SK-N-SH (cell line): ENCODE results near the gene IGSF9B. TPM values are rescaled to one million over a fixed set of nuclear protein-coding genes. Genes with fewer than 3 reads are reported as not detected.

Experiments
- CTCF ChIA-PET: fragments of 300-600, 350-600 bp; formaldehyde crosslinking; extraction: SDS; loops from one replicate; lab custom pipeline; 2021; lab: Yijun Ruan, JAX
- POLR2A ChIA-PET: fragments of 350-600 bp; sonication (Branson Sonifier 250); formaldehyde crosslinking; extraction: SDS; loops from one replicate; lab custom pipeline; 2020; ENCODE audit warnings: antibody characterized with exemption, inconsistent platforms; lab: Yijun Ruan, JAX
- DNase-seq: peaks from one replicate; pipeline ENCODE4 v3.0.0; 2012
- H2AFZ ChIP-seq: fragments of 200-600 bp; sonication (generic); 2 replicates; pipeline ENCODE4 v1.8.1; 2016; ENCODE audit warnings: antibody characterized with exemption, mild to moderate bottlenecking, low read depth
- H3F3A ChIP-seq: fragments of 200-600 bp; sonication (generic); replicated peaks from 2 replicates; pipeline ENCODE3; 2016; ENCODE audit warnings: antibody characterized with exemption, mild to moderate bottlenecking; ENCODE audit not compliant: insufficient read depth
- H3K27ac ChIP-seq, 2 experiments: fragments of 200-500 bp in 1 of 2; fragments of 200-600 bp in 1 of 2; sonication (Bioruptor generic) in 1 of 2; sonication (generic), shearing (Covaris generic) in 1 of 2; 2 replicates each; pipeline versions ENCODE4 v1.5.1 to v1.6.1; 2014 to 2016; ENCODE audit warnings: low read depth in 2 of 2, inconsistent platforms in 1 of 2, low read length in 1 of 2, mild to moderate bottlenecking in 1 of 2, mixed read lengths in 1 of 2
- H3K27me3 ChIP-seq: fragments of 200-600 bp; sonication (generic), shearing (Covaris generic); 2 replicates; pipeline ENCODE4 v1.6.1; 2016; ENCODE audit warnings: mixed run types; ENCODE audit not compliant: insufficient read depth
- H3K36me3 ChIP-seq, 2 experiments: fragments of 200-500 bp in 1 of 2; fragments of 200-600 bp in 1 of 2; sonication (Bioruptor generic) in 1 of 2; sonication (generic) in 1 of 2; replicated peaks in 1 of 2; 2 replicates each; pipeline versions ENCODE3 to v1.5.1; 2014 to 2016; ENCODE audit warnings: low read length in 1 of 2, mild to moderate bottlenecking in 1 of 2; ENCODE audit not compliant: insufficient read depth in 2 of 2, control insufficient read depth in 1 of 2
- H3K4me1 ChIP-seq, 2 experiments: fragments of 200-500 bp in 1 of 2; fragments of 200-600 bp in 1 of 2; sonication (Bioruptor generic) in 1 of 2; sonication (generic), shearing (Covaris generic) in 1 of 2; 2 replicates each; pipeline versions ENCODE4 v1.5.1 to v1.6.1; 2014 to 2016; ENCODE audit warnings: low read depth in 1 of 2, low read length in 1 of 2, mixed run types in 1 of 2; ENCODE audit not compliant: insufficient read depth in 2 of 2, control insufficient read depth in 1 of 2
- H3K4me2 ChIP-seq: fragments of 200-600 bp; sonication (generic), shearing (Covaris generic); 2 replicates; pipeline ENCODE4 v1.6.1; 2017; ENCODE audit warnings: mixed run types
- H3K4me3 ChIP-seq, 2 experiments: fragments of 200-500 bp in 1 of 2; fragments of 200-600 bp in 1 of 2; sonication (Bioruptor generic) in 1 of 2; sonication (generic), shearing (Covaris generic) in 1 of 2; 2 replicates each; pipeline versions ENCODE4 v1.5.1 to v1.8.1; 2014 to 2016; ENCODE audit warnings: low read depth in 2 of 2, inconsistent platforms in 1 of 2, low read length in 1 of 2, mild to moderate bottlenecking in 1 of 2, mixed read lengths in 1 of 2, moderate library complexity in 1 of 2
- H3K79me2 ChIP-seq: fragments of 200-600 bp; sonication (generic); 2 replicates; pipeline ENCODE4 v1.8.1; 2017; ENCODE audit warnings: mild to moderate bottlenecking; ENCODE audit not compliant: insufficient read depth
- H3K9ac ChIP-seq: fragments of 200-600 bp; sonication (generic); 2 replicates; pipeline ENCODE4 v1.6.1; 2017; ENCODE audit warnings: mixed run types
- H3K9me2 ChIP-seq: fragments of 200-600 bp; sonication (generic); 2 replicates; pipeline ENCODE4 v1.6.1; 2017; ENCODE audit warnings: mixed run types
- H3K9me3 ChIP-seq: fragments of 200-600 bp; sonication (generic); 2 replicates; pipeline ENCODE4 v1.6.1; 2017; ENCODE audit warnings: mixed run types, mild to moderate bottlenecking, moderate library complexity
- H4K20me1 ChIP-seq: fragments of 200-600 bp; sonication (generic); 2 replicates; pipeline ENCODE4 v1.6.1; 2017; ENCODE audit warnings: mild to moderate bottlenecking, mixed run types; ENCODE audit not compliant: insufficient read depth
- CTCF ChIP-seq: fragments of 200-600 bp; sonication (generic); IDR thresholded peaks from 2 replicates; pipeline ENCODE4 v1.6.1; 2017; ENCODE audit warnings: antibody characterized with exemption, mild to moderate bottlenecking, moderate library complexity
- EP300 ChIP-seq, 2 experiments: IDR thresholded peaks; 2 replicates each; pipeline versions ENCODE4 v1.4.0 to v1.6.1; 2012; ENCODE audit warnings: borderline replicate concordance in 1 of 2, low read depth in 1 of 2, low read length in 1 of 2
- FOXJ3 ChIP-seq: sonication (generic); formaldehyde crosslinking; IDR thresholded peaks from 2 replicates; pipeline ENCODE4 v1.5.1; 2020; ENCODE audit warnings: mild to moderate bottlenecking, missing genetic modification reagents
- GATA2 ChIP-seq: sonication (generic); formaldehyde crosslinking; IDR thresholded peaks from 2 replicates; pipeline ENCODE4 v1.5.0; 2020; ENCODE audit warnings: mild to moderate bottlenecking, missing genetic modification reagents
- JUND ChIP-seq: IDR thresholded peaks from 2 replicates; pipeline ENCODE4 v1.4.0; 2012
- MXI1 ChIP-seq: IDR thresholded peaks from 2 replicates; pipeline ENCODE4 v1.6.1; 2012; ENCODE audit warnings: mild to moderate bottlenecking, low read depth, low read length, improper control_type of control experiment
- NRF1 ChIP-seq: IDR thresholded peaks from 2 replicates; pipeline ENCODE4 v1.6.1; 2012; ENCODE audit warnings: low read depth, mild to moderate bottlenecking, low read length
- PBX3 ChIP-seq: IDR thresholded peaks from 2 replicates; pipeline ENCODE4; 2012
- RAD21 ChIP-seq: IDR thresholded peaks from 2 replicates; pipeline ENCODE4 v1.6.1; 2012; ENCODE audit warnings: mild to moderate bottlenecking, low read length
- RFX5 ChIP-seq: IDR thresholded peaks from 2 replicates; pipeline ENCODE4 v1.6.1; 2012; ENCODE audit warnings: mild to moderate bottlenecking, improper control_type of control experiment, low read length
- RXRA ChIP-seq: IDR thresholded peaks from 2 replicates; pipeline ENCODE4 v1.4.0; 2012; ENCODE audit warnings: low read depth, mild to moderate bottlenecking, borderline replicate concordance
- SMC3 ChIP-seq: IDR thresholded peaks from 2 replicates; pipeline ENCODE4 v1.6.1; 2012; ENCODE audit warnings: low read depth, low read length, improper control_type of control experiment
- TAF1 ChIP-seq: IDR thresholded peaks from 2 replicates; pipeline ENCODE4 v1.6.1; 2012; ENCODE audit warnings: low read depth, mild to moderate bottlenecking, low read length, moderate library complexity, borderline replicate concordance
- TCF12 ChIP-seq: IDR thresholded peaks from 2 replicates; pipeline ENCODE4 v1.4.0; 2012
- USF1 ChIP-seq: IDR thresholded peaks from 2 replicates; pipeline ENCODE4 v1.4.0; 2012; ENCODE audit warnings: low read depth, borderline replicate concordance
- YY1 ChIP-seq: IDR thresholded peaks from 2 replicates; pipeline ENCODE4 v1.4.0; 2012; ENCODE audit warnings: low read depth, mild to moderate bottlenecking
- ZBTB33 ChIP-seq: IDR thresholded peaks from 2 replicates; pipeline ENCODE4 v1.4.0; 2012; ENCODE audit warnings: low read depth, borderline replicate concordance
- WGBS: methylation state at CpG from one replicate; pipeline ENCODE4 v1.1.6; 2017; ENCODE audit warnings: low lambda C conversion rate; 5-methylcytosine and 5-hydroxymethylcytosine counted together
- polyA plus RNA-seq, 3 experiments: library from polyadenylated mRNA; depleted of rRNA; stranded (reverse); fragments of >200 nt; gene quantifications; 2 replicates each; pipeline ENCODE4 v1.2.3, GENCODE V29; 2012

The IGSF9B gene
- polyA plus RNA-seq, 1 of the 3 experiments (the other 2 are of a cell fraction) = 0.41 TPM

GRCh38 chr11:133950874-133951326 is 5.9 kb downstream of the IGSF9B start:
- H3K4me3 ChIP-seq = no peak overlapping the region
- no peak overlapping the region for H3K9ac ChIP-seq
- WGBS = 67% methylated on average over 16 of the region's 17 CpGs
- H3K27ac ChIP-seq = peak overlapping the region in 1 of 2 experiments; percentile 81; a peak in 2 of 4 replicates
- ChIA-PET POLR2A (interaction anchor here (0.7 to 6.6 kb wide), 2 partner anchors 48 to 84 kb away, joined by 3 to 69 read pairs; no protein-coding TSS in a partner anchor), CTCF (interaction anchor here (2.5 to 16.7 kb wide), 3 partner anchors 26 to 99 kb away, joined by 8 to 200 read pairs (median 72); no protein-coding TSS in a partner anchor)
- H3K36me3 ChIP-seq = no peaks in the 10 kb centered on the region
- peaks cover 0 to 95% of the 10 kb centered on the region in 2 experiments; a peak in 2 of 4 replicates for H3K4me1 ChIP-seq
- H3F3A ChIP-seq = no peaks in the 10 kb centered on the region
- no peak for DNase-seq
- H4K20me1 ChIP-seq = no peaks in the 10 kb centered on the region
- H3K9me2 ChIP-seq = no peaks in the 10 kb centered on the region
- H3K79me2 ChIP-seq = no peaks in the 10 kb centered on the region
- H3K27me3 ChIP-seq = peaks cover 17% of the 10 kb centered on the region
- TF ChIP-seq MXI1 (no peak), YY1 (no peak), TAF1 (no peak), RFX5 (no peak), CTCF (no peak), ZBTB33 (no peak), FOXJ3 (CRISPR knock-in tag) (no peak), USF1 (no peak), NRF1 (no peak), PBX3 (no peak), RXRA (no peak), GATA2 (no peak), TCF12 (no peak), JUND (no peak), EP300 (IDR thresholded peaks at IDR 0.05; ENCODE audit: borderline replicate concordance in 1 of 2, low read depth in 1 of 2, low read length in 1 of 2) (no peak), RAD21 (no peak), SMC3 (no peak)
- TF ChIP-seq, all 33 proteins: peak for 0
- Histone ChIP-seq H3K9me3 (no peaks in the 10 kb centered on the region), H2AFZ (no peak overlapping the region), H3K4me2 (no peak overlapping the region)
